GM18511 (cell line): ENCODE results near the gene IL1RN.
A peak's percentile ranks its signal among the peaks of the same experiment; 100 is the strongest.

Experiments used
- ATAC-seq: cut with Tn5 transposase; IDR thresholded peaks from one replicate; pipeline ENCODE4 v1.9.1; 2021; ENCODE audit warnings: mild to moderate bottlenecking, moderate library complexity; ENCODE audit not compliant: unreplicated experiment

The IL1RN gene

GRCh38 chr2:113172721-113173541 is 45.5 kb downstream of the IL1RN start:
- no peak for ATAC-seq

GRCh38 chr2:113173542-113174375 is 46.4 kb downstream of the IL1RN start, which contains the start of gene PSD4:
Gene PSD4 (plus strand): TSS chr2:113173971. CDS start chr2:113182457, 8,486 bp downstream.
- ATAC-seq: peak; percentile 82

- ATAC-seq: no peak
Observed at GRCh38 chr2:113174376-113174750, 47.0 kb downstream of the IL1RN start.

- peak; percentile 71 for ATAC-seq
Observed at GRCh38 chr2:113175042-113175628, 47.7 kb downstream of the IL1RN start.

GRCh38 chr2:113175736-113176695 is 48.6 kb downstream of the IL1RN start:
- no peak for ATAC-seq

- no peak for ATAC-seq
Observed at GRCh38 chr2:113176696-113177355, 49.4 kb downstream of the IL1RN start.

GRCh38 chr2:113178069-113178746 is 50.8 kb downstream of the IL1RN start:
- no peak for ATAC-seq

- ATAC-seq: no peak
Observed at GRCh38 chr2:113178891-113179290, 51.5 kb downstream of the IL1RN start.

- ATAC-seq: no peak
Observed at GRCh38 chr2:113179446-113180045, 52.1 kb downstream of the IL1RN start.

- ATAC-seq: peak; percentile 48
Observed at GRCh38 chr2:113180131-113180946, 52.9 kb downstream of the IL1RN start.

- no peak for ATAC-seq
Observed at GRCh38 chr2:113181258-113182051, 54.1 kb downstream of the IL1RN start.

GRCh38 chr2:113182471-113183260 is 55.3 kb downstream of the IL1RN start:
- no peak for ATAC-seq

GRCh38 chr2:113183264-113183663 is 55.9 kb downstream of the IL1RN start:
- ATAC-seq: no peak
